Measurements from ENCODE around the gene TAF1A. TPM values are rescaled to one million over a fixed set of nuclear protein-coding genes. Genes with fewer than 3 reads are reported as not detected.

Gene TAF1A
- total RNA-seq, result 10 to 100 TPM; 19.5 to 20.5 TPM

DNA sequence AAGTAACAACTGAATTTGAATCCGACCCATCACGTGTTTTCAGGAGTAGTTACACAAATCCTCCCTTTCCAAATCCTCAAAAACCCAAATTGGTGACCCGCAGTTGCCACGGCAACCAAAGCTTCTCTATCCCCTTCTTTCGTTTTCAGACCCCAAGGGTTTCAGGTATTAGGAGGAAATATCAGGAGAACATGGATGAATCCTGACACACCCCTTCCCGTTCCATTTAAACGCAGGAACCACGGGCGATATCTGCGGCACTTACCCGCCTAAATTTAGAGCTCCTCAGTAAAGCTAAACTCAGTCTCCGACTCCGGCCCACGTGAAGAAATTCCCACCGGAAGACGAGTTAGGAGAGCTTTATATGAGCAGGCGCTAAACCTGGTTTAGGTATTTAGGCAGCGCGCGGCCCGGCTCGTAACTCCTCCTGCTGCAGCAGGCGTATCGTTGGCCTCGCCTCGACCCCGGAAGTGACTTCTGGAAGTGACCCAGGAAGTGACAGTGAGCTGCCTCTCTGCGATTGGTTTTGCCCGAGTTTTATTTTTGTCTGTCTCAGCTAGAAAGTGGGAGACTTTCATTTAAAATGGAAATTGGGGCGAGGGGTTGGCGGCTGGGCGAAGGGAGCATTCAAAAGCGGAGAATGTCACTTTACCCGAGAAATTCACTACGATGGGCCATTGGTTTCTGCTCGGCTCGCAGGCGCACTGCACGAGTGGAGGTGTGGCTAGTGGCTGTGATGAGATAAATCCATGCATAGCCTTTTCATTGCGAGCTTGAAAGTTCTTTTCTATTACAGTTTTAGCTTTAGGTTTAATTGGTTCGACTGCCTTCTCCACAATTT, at the start of gene TAF1A:
TSS of gene TAF1A (minus strand) at position 472 of the 841 bp plus-strand sequence.
- intact Hi-C loops (cut with micrococcal nuclease), result loop anchor here (1.0 to 10.0 kb wide), 6 partner anchors 28 to 225 kb away; partner anchors contain the start of gene DISP1
- no peaks in the 10 kb centered on the region for H3K9me3 Mint-ChIP-seq
- CTCF ChIA-PET, result interaction anchor here (0.9 to 2.2 kb wide), 5 partner anchors 9 to 125 kb away, joined by 3 to 7 read pairs (median 4); no protein-coding TSS in a partner anchor
- peak; percentile 93 for DNase-seq
- H3K27ac Mint-ChIP-seq, result peak within 1 kb of the TSS; percentile 97
- peaks cover 21% of the 10 kb centered on the region for H3K36me3 Mint-ChIP-seq (ENCODE audit: low read depth)
- peaks cover 47% of the 10 kb centered on the region for H3K4me1 Mint-ChIP-seq (ENCODE audit: low read depth)
- peak within 1 kb of the TSS; percentile 99 for H3K4me3 Mint-ChIP-seq
- H3K27me3 Mint-ChIP-seq (ENCODE audit: low read depth), result no peaks in the 10 kb centered on the region

DNA sequence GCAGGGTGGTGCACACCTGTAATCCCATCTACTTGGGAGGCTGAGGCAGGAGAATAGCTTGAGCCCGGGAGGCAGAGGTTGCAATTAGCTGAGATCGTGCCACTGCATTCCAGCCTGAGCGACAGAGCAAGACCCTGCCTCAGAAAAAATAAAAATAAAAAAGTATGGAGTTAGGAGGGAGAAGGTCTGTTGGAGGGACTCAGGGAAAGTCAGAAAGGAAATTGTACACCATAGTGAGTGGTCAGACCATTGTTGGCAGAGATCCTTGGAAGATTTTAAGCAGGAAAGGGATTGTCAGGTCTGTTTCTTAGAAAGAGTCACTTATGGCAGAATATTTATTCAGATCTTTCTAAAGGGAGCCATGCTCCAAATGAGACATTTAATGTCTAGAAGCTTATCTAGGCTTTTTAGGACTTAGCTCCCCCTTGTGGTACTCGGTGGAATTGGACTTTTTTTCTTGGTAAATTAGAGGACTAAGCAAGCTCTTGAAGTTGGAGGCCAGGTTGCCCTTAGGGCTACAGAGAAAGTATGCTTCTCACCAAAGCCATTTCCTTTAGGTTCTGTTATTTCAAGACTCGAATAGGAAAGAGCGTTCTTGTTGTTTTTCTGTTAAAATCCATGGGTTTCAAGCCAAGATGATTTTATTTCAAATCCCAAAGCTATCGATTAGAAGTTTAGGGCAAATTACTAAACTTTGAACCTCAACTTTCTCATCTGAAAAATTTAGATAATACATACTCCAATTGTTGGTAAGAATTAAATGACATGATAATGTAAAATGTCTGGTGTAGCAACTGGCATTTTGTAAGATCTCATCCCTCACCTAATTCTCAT, 44.7 kb upstream of the TAF1A start:
- Mint-ChIP-seq H3K4me3 (no peak overlapping the region), H3K36me3 (ENCODE audit: low read depth) (peaks cover 35% of the 10 kb centered on the region), H3K27ac (no peak overlapping the region), H3K9me3 (no peaks in the 10 kb centered on the region), H3K27me3 (ENCODE audit: low read depth) (no peaks in the 10 kb centered on the region), H3K4me1 (ENCODE audit: low read depth) (peaks cover 4% of the 10 kb centered on the region)
- CTCF ChIA-PET, result interaction anchor here (0.6 to 3.6 kb wide), 26 partner anchors 9 to 180 kb away, joined by 3 to 36 read pairs (median 4); partner anchors contain the start of gene TAF1A
- intact Hi-C loops (cut with micrococcal nuclease), result loop anchor here (1.0 kb wide), 2 partner anchors 45 to 169 kb away; partner anchors contain the start of gene TAF1A
- peak; percentile 85 for DNase-seq

DNA sequence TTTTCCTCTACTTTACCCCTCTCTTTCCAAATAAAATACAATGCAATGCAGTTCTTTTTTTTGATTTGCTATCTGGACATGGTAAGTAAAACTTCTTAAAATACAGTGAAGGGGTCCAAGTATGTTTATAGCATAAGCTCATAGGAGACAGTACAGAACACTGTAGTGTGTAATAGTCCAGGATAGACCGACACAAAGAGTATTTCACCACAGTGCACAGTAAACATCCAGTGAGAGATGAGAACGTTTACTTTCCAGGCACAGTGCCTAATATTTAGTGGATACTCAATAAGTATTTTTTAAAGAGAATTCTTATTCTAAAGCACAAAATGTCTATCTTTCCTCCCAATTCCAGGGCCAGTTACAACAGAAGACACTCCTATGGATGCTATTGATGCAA, 43.0 kb upstream of the TAF1A start:
- H3K4me3 Mint-ChIP-seq, result no peak overlapping the region
- no peak overlapping the region for H3K27ac Mint-ChIP-seq
- H3K36me3 Mint-ChIP-seq (ENCODE audit: low read depth), result peaks cover 33% of the 10 kb centered on the region
- H3K4me1 Mint-ChIP-seq (ENCODE audit: low read depth), result peaks cover 2% of the 10 kb centered on the region
- no peaks in the 10 kb centered on the region for H3K27me3 Mint-ChIP-seq (ENCODE audit: low read depth)
- CTCF ChIA-PET, result interaction anchor here (2.3 kb wide), 1 partner anchor 46 kb away, joined by 10 read pairs; no protein-coding TSS in a partner anchor
- intact Hi-C loops (cut with micrococcal nuclease), result no loop called here
- DNase-seq, result no peak
- H3K9me3 Mint-ChIP-seq, result no peaks in the 10 kb centered on the region

DNA sequence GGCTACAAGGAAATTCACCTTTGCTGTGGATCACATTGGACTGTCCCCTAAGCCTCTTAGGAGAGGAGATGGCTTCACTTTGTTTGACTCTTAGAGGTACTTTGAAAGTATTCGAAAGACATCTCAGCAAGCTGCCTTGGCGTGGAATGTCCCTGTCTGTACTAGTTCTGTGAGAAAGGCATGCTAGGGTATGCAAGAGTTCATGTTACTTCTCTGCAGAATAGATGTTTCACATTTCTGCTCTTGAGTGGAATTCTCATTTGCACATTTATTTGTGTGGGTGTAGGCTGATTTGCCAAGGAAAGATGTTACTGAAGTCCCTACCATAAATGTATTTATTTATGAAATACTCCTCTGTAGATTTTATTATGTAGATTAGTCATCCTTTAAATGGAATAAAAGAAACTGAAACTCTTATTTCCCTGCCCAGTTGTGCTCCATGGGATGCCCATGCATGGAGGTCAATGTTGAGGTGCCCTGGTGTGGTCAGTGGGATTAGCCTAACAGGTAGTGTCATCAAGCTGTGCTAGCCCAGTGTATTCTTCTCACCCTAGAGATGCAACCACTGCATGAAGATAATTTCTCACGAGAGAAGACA, 42.0 kb upstream of the TAF1A start:
- Mint-ChIP-seq H3K9me3 (no peaks in the 10 kb centered on the region), H3K4me3 (no peak overlapping the region), H3K27ac (no peak overlapping the region), H3K4me1 (ENCODE audit: low read depth) (peaks cover 2% of the 10 kb centered on the region), H3K36me3 (ENCODE audit: low read depth) (peaks cover 27% of the 10 kb centered on the region), H3K27me3 (ENCODE audit: low read depth) (no peaks in the 10 kb centered on the region)
- CTCF ChIA-PET, result no interaction called here
- intact Hi-C loops (cut with micrococcal nuclease), result no loop called here
- DNase-seq, result no peak

DNA sequence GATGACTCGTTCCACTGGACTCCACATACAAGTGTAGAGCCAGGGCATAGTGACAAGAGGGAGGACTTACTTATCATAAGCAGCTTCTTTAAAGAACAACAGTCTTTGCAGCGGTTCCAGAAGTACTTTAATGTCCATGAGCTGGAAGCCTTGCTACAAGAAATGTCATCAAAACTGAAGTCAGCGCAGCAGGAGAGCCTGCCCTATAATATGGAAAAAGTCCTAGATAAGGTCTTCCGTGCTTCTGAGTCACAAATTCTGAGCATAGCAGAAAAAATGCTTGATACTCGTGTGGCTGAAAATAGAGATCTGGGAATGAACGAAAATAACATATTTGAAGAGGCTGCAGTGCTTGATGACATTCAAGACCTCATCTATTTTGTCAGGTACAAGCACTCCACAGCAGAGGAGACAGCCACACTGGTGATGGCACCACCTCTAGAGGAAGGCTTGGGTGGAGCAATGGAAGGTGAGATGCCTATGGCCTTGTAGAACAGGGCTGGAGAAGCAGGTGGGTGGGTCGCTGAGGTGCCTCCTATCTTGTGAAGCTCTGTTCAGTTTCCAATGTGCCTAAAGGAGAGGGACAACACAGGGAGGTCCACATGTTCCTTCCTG, 40.3 kb upstream of the TAF1A start:
- H3K36me3 Mint-ChIP-seq (ENCODE audit: low read depth), result peaks cover 22% of the 10 kb centered on the region
- no peak overlapping the region for H3K27ac Mint-ChIP-seq
- intact Hi-C loops (cut with micrococcal nuclease), result loop anchor here (10.0 kb wide), 1 partner anchor 535 kb away; no protein-coding TSS in a partner anchor

DNA sequence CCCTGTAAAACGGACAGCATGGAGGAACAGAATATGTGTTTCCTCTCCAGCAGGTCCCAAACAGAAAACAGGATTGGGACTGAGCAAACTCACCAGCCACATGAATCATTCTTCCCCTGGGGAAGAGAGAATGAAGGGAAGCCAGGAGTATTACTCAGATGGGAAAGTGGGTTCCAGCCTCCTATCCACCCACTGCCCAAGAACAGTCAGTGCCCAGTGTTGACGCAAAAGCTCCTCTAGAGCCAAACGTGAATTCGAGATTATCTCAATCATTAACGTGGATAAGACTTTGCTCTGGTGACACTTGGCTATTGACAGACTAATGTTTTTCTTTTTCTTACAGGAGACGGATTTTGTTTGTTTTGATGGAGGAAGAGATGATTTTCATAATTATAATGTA, 37.5 kb upstream of the TAF1A start:
- intact Hi-C loops (cut with micrococcal nuclease), result loop anchor here (10.0 kb wide), 1 partner anchor 532 kb away; no protein-coding TSS in a partner anchor
- peaks cover 18% of the 10 kb centered on the region for H3K36me3 Mint-ChIP-seq (ENCODE audit: low read depth)
- CTCF ChIA-PET, result no interaction called here
- no peak overlapping the region for H3K27ac Mint-ChIP-seq
- DNase-seq, result no peak
- H3K9me3 Mint-ChIP-seq, result no peaks in the 10 kb centered on the region
- no peaks in the 10 kb centered on the region for H3K27me3 Mint-ChIP-seq (ENCODE audit: low read depth)
- H3K4me3 Mint-ChIP-seq, result no peak overlapping the region
- H3K4me1 Mint-ChIP-seq (ENCODE audit: low read depth), result peaks cover 2% of the 10 kb centered on the region

More for the DNA sequence above, 40.3 kb upstream of the TAF1A start:
- CTCF ChIA-PET, result interaction anchor here (0.6 kb wide), 1 partner anchor 506 kb away, joined by 4 read pairs; no protein-coding TSS in a partner anchor
- DNase-seq, result no peak
- Mint-ChIP-seq H3K9me3 (no peaks in the 10 kb centered on the region), H3K4me3 (no peak overlapping the region), H3K4me1 (ENCODE audit: low read depth) (peaks cover 2% of the 10 kb centered on the region), H3K27me3 (ENCODE audit: low read depth) (no peaks in the 10 kb centered on the region)

DNA sequence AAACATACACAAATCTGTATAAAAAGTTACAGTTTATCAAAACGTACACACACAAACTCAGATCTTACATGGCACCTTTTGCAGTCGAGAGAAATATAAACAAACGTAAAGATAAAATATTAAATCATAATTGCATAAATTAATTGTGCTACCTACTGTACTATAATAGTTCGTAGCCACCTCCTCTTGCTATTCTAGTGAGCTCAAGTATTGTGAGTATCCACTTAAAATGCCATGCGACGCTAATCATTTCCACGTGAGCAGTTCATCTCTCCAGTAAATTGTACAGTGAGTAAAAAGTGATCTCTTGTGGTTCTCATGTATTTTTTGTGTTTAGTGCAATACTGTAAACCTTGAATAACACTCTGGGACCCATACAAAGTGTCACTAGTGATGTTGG, 34.5 kb upstream of the TAF1A start:
- Mint-ChIP-seq H3K27ac (no peak overlapping the region), H3K27me3 (ENCODE audit: low read depth) (no peaks in the 10 kb centered on the region), H3K4me3 (no peak overlapping the region), H3K36me3 (ENCODE audit: low read depth) (peaks cover 18% of the 10 kb centered on the region), H3K9me3 (no peaks in the 10 kb centered on the region), H3K4me1 (ENCODE audit: low read depth) (peaks cover 23% of the 10 kb centered on the region)
- DNase-seq, result no peak
- intact Hi-C loops (cut with micrococcal nuclease), result loop anchor here (10.0 kb wide), 1 partner anchor 529 kb away; no protein-coding TSS in a partner anchor
- CTCF ChIA-PET, result interaction anchor here (0.9 to 1.6 kb wide), 3 partner anchors 10 to 178 kb away, joined by 3 to 5 read pairs (median 4); no protein-coding TSS in a partner anchor

DNA sequence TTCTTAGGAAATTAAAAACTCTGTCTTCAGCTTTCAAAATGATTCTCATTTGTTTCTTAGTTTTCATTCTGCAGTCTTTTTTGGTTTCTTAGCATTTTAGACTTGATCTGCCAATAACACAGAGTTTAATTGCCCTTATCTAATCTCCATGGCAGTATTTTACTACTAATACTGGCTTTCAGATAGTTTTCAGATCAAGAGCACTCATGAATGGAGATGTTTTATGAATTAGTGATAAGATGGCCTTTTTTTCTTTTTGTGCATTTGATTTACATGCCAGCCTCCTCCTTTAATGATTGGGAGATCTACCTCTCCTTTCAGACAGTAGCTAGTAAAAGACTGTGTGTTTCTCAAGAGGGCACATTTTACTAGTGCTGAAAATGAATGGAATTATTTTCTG, 33.7 kb upstream of the TAF1A start:
- H3K27me3 Mint-ChIP-seq (ENCODE audit: low read depth), result no peaks in the 10 kb centered on the region
- intact Hi-C loops (cut with micrococcal nuclease), result loop anchor here (10.0 kb wide), 1 partner anchor 529 kb away; no protein-coding TSS in a partner anchor
- no peak overlapping the region for H3K27ac Mint-ChIP-seq
- H3K36me3 Mint-ChIP-seq (ENCODE audit: low read depth), result peaks cover 14% of the 10 kb centered on the region
- CTCF ChIA-PET, result interaction anchor here (1.1 kb wide), 1 partner anchor 11 kb away, joined by 5 read pairs; no protein-coding TSS in a partner anchor
- H3K9me3 Mint-ChIP-seq, result no peaks in the 10 kb centered on the region
- DNase-seq, result no peak
- H3K4me1 Mint-ChIP-seq (ENCODE audit: low read depth), result peaks cover 29% of the 10 kb centered on the region
- no peak overlapping the region for H3K4me3 Mint-ChIP-seq

DNA sequence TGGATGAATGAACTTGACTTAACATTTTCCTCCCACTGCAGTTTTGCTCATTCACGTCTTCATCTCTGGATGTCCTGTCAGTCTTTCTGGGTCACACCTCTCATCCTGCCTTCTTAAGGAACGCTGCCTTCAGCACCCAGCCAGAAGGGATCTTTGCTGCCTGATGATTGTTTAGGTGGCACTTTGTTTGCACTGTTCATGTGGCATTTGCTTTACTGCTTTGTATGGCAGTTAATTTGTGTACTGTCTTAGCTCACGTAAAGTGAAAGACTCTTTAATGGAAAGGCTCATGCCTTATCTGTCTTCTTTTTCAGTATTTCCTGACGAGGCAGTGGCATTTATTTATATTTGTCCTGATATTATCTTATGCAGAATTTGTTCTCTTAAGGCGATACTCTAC, 33.0 kb upstream of the TAF1A start:
- Mint-ChIP-seq H3K4me3 (no peak overlapping the region), H3K27me3 (ENCODE audit: low read depth) (no peaks in the 10 kb centered on the region), H3K27ac (no peak overlapping the region), H3K9me3 (no peaks in the 10 kb centered on the region), H3K4me1 (ENCODE audit: low read depth) (peaks cover 29% of the 10 kb centered on the region), H3K36me3 (ENCODE audit: low read depth) (peaks cover 12% of the 10 kb centered on the region)
- CTCF ChIA-PET, result interaction anchor here (1.0 kb wide), 1 partner anchor 12 kb away, joined by 3 read pairs; no protein-coding TSS in a partner anchor
- DNase-seq, result no peak
- intact Hi-C loops (cut with micrococcal nuclease), result loop anchor here (10.0 kb wide), 1 partner anchor 528 kb away; no protein-coding TSS in a partner anchor

DNA sequence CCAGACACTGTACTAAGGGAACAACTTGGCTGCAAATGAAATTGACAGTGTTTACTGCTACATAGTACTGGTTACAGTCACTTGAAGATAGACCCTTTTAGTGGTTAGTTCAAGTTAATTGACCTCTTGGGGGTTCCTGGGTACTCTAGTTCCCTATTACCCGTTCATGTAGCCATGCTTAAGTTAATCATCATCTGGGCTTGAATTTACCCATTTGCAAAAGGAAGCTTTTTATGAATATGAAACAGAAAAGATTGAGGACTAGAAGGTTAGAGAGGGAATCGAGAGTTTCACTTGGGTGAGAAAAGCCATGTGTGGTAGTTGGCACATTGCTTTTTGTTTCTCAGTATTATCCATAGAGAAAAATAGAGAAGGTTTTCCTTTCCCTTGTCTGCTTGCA, 30.8 kb upstream of the TAF1A start:
- intact Hi-C loops (cut with micrococcal nuclease), result loop anchor here (10.0 kb wide), 1 partner anchor 526 kb away; no protein-coding TSS in a partner anchor
- peaks cover 12% of the 10 kb centered on the region for H3K36me3 Mint-ChIP-seq (ENCODE audit: low read depth)
- H3K4me1 Mint-ChIP-seq (ENCODE audit: low read depth), result peaks cover 34% of the 10 kb centered on the region
- CTCF ChIA-PET, result interaction anchor here (0.8 to 1.9 kb wide), 3 partner anchors 14 to 156 kb away, joined by 3 to 9 read pairs (median 6); no protein-coding TSS in a partner anchor
- no peak overlapping the region for H3K4me3 Mint-ChIP-seq
- H3K27ac Mint-ChIP-seq, result no peak overlapping the region
- H3K27me3 Mint-ChIP-seq (ENCODE audit: low read depth), result no peaks in the 10 kb centered on the region
- no peak for DNase-seq
- H3K9me3 Mint-ChIP-seq, result no peaks in the 10 kb centered on the region

Measured in activated naive CD4-positive, alpha-beta T cell treated with anti-CD3 and anti-CD28 coated beads for 36 hours (primary cell).